ENCODE measurements around the gene ANKRD62. TPM values are rescaled to one million over a fixed set of nuclear protein-coding genes. Genes with fewer than 3 reads are reported as not detected.

The ANKRD62 gene
- not detected for total RNA-seq

GRCh38 chr18:12093520-12094257 lies at the start of gene ANKRD62:
TSS of gene ANKRD62 (plus strand) at chr18:12093843. CDS start at chr18:12094018, 175 bp downstream.
- no peaks in the 10 kb centered on the region for H3K36me3 Mint-ChIP-seq
- peaks cover 5 to 16% of the 10 kb centered on the region in 2 donors for H3K27me3 Mint-ChIP-seq
- DNase-seq (ENCODE audit: low spot score) (no peak), ATAC-seq (no peak)
- H3K27ac Mint-ChIP-seq: no peak within 1 kb of the TSS
- H3K4me3 Mint-ChIP-seq: no peak within 1 kb of the TSS
- no peaks in the 10 kb centered on the region for H3K9me3 Mint-ChIP-seq
- H3K4me1 Mint-ChIP-seq (ENCODE audit: low read depth in 2 of 2): peaks cover 0 to 7% of the 10 kb centered on the region in 2 donors

GRCh38 chr18:12044591-12044990 lies 49.1 kb upstream of the ANKRD62 start:
- Mint-ChIP-seq H3K27ac (no peak overlapping the region), H3K27me3 (peaks cover 15 to 17% of the 10 kb centered on the region in 2 donors), H3K4me1 (ENCODE audit: low read depth in 2 of 2) (no peaks in the 10 kb centered on the region), H3K36me3 (no peaks in the 10 kb centered on the region), H3K4me3 (no peak overlapping the region), H3K9me3 (no peaks in the 10 kb centered on the region)
- DNase-seq (ENCODE audit: low spot score): no peak
- no peak for ATAC-seq

DNA sequence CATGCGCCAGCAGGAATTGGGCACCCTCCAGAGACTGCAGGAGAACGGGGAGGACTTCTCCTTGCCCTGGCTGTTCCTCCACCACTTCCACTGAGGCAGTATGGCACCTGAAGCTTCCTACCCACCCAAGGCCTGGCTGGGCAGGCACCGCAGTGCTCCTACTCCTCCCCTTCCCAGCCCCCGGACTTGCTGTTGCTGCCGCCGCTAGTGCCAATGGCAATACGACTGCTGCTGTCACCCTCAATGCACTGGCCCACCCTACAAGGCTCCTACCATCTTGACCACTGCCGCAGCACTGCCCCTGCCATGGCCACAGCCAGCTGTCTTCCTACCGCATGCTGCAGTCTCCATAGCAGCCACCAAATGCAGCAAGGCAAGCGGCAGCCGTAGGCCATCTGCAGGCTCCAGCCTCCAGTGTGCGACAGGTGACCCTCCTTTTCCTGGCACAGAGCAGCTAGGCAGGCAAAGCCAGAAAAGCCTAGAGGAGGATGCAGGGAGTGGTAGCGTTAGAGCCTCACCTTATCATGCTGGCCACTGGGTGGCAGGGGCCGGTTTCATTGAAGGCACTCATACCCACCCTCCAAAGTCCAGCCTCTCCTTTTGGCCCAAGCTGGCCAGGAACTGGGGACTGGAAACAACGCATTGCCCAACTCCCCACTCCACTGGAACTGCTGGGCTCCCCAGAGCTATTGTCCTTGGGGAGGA lies 47.4 kb upstream of the ANKRD62 start:
- Mint-ChIP-seq H3K4me1 (ENCODE audit: low read depth in 2 of 2) (no peaks in the 10 kb centered on the region), H3K9me3 (no peaks in the 10 kb centered on the region), H3K27ac (no peak overlapping the region), H3K36me3 (no peaks in the 10 kb centered on the region), H3K4me3 (no peak overlapping the region), H3K27me3 (peaks cover 10 to 11% of the 10 kb centered on the region in 2 donors)
- DNase-seq (ENCODE audit: low spot score) (no peak), ATAC-seq (no peak)

DNA sequence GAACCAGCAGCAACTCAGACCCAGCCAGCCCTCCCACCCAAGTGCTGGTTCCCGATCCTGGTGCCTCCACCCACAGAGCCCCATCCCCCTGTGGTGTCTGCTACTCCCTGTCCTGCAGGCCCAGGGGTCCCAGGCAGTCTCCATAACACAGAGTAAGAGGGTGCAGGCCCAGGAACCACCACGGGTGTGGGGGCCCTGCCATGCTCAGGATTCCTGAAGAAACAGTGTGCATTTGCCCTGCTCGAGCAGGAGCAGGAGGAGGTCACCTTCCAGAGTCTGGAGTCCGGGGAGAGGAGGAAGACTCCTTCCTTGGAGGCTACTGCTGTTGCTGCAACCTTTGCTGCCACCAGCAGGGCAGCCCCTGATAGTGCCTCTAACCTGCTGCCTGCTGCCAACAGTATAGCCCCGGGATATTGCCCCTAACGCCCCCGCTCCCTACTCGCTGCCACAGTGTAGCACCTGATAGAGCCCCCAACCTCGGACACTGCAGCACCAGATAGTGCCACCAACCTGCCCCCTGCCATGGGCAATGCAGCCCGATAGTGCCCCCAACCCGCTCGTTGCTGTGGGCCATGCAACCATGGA lies 46.8 kb upstream of the ANKRD62 start:
- no peak for DNase-seq (ENCODE audit: low spot score)
- no peaks in the 10 kb centered on the region for H3K36me3 Mint-ChIP-seq
- peaks cover 11 to 16% of the 10 kb centered on the region in 2 donors for H3K27me3 Mint-ChIP-seq
- no peak overlapping the region for H3K4me3 Mint-ChIP-seq
- ATAC-seq: peak in 1 of 2 donors; percentile 17
- H3K9me3 Mint-ChIP-seq: no peaks in the 10 kb centered on the region
- H3K27ac Mint-ChIP-seq: no peak overlapping the region
- H3K4me1 Mint-ChIP-seq (ENCODE audit: low read depth in 2 of 2): no peaks in the 10 kb centered on the region

DNA sequence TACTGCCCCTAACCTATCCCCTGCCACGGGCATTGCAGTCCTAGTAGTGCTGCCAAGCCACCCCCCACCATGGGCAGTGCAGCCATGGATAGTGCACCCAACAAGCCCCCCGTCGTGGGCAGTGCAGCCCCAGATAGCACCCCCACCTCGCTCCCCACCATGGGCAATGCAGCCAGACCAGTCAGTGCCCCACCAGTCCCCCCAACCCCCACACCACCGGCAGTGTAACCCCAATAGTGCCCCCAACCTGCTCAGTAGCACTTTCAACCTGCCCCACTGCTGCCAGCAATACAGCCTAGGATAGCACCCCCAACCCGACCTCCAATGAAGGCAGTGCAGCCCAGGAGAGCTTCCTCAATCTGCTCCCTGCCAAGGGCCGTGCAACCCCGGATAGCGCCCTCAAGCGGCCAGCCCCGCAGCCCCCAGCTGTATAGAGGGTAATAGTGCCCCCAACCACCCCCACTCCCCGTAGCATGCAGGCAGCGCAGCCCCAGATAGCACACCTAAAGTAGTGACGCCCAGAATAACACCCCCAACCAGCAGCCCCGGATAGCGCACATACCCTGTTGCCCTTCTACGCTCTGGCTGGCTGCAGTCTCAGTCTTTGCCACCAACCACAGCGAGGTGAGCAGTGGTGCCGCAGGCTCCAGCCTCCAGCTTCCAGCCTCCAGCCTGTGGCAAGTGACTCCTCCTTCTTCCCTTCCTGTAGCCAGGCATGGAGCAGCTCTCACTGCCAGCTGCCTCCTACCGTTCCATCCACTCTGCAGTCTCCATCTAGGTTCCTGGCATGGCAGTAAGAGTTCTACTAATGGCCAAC lies 45.4 kb upstream of the ANKRD62 start:
- Mint-ChIP-seq H3K4me3 (no peak overlapping the region), H3K36me3 (no peaks in the 10 kb centered on the region), H3K9me3 (no peaks in the 10 kb centered on the region), H3K27ac (no peak overlapping the region), H3K27me3 (peaks cover 19 to 30% of the 10 kb centered on the region in 2 donors), H3K4me1 (ENCODE audit: low read depth in 2 of 2) (no peaks in the 10 kb centered on the region)
- DNase-seq (ENCODE audit: low spot score): no peak
- ATAC-seq: peak; percentile 17 to 20

GRCh38 chr18:12048827-12049175 lies 44.8 kb upstream of the ANKRD62 start:
- no peak overlapping the region for H3K27ac Mint-ChIP-seq

GRCh38 chr18:12049978-12050811 lies 43.4 kb upstream of the ANKRD62 start:
- no peak overlapping the region for H3K4me3 Mint-ChIP-seq
- peaks cover 25 to 40% of the 10 kb centered on the region in 2 donors for H3K27me3 Mint-ChIP-seq
- H3K27ac Mint-ChIP-seq: no peak overlapping the region
- H3K9me3 Mint-ChIP-seq: no peaks in the 10 kb centered on the region
- H3K36me3 Mint-ChIP-seq: no peaks in the 10 kb centered on the region
- DNase-seq (ENCODE audit: low spot score) (no peak), ATAC-seq (no peak)
- no peaks in the 10 kb centered on the region for H3K4me1 Mint-ChIP-seq (ENCODE audit: low read depth in 2 of 2)

More at GRCh38 chr18:12048827-12049175, 44.8 kb upstream of the ANKRD62 start:
- DNase-seq (ENCODE audit: low spot score): no peak
- Mint-ChIP-seq H3K27me3 (peaks cover 21 to 34% of the 10 kb centered on the region in 2 donors), H3K4me1 (ENCODE audit: low read depth in 2 of 2) (no peaks in the 10 kb centered on the region), H3K36me3 (no peaks in the 10 kb centered on the region), H3K9me3 (no peaks in the 10 kb centered on the region), H3K4me3 (no peak overlapping the region)
- no peak for ATAC-seq

- ATAC-seq: no peak
- Mint-ChIP-seq H3K4me1 (ENCODE audit: low read depth in 2 of 2) (no peaks in the 10 kb centered on the region), H3K36me3 (no peaks in the 10 kb centered on the region)
Observed at GRCh38 chr18:12052866-12053265, 40.8 kb upstream of the ANKRD62 start.

DNA sequence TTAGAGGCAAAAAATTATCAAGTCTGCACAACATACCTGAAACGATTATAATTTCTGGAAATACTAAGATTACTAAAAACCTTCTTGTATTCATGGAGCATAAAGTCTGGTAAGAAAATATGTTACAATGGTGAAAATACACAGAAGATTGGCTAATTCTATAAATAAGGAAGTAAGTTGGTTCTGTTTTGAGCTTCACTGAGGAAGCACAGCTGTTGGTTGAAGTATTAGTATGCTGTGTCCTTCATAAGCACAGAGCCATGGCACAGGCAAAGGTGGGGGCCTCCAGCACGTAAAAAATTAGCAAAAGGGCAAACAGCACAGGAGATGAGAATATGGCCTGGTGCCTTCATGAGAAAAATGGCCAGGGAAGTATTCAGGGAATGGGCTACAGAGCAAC lies 40.4 kb upstream of the ANKRD62 start:
- DNase-seq (ENCODE audit: low spot score) (no peak), ATAC-seq (no peak)
- no peak overlapping the region for H3K4me3 Mint-ChIP-seq
- no peak overlapping the region for H3K27ac Mint-ChIP-seq
- peaks cover 25 to 40% of the 10 kb centered on the region in 2 donors for H3K27me3 Mint-ChIP-seq
- H3K36me3 Mint-ChIP-seq: no peaks in the 10 kb centered on the region
- H3K9me3 Mint-ChIP-seq: no peaks in the 10 kb centered on the region
- no peaks in the 10 kb centered on the region for H3K4me1 Mint-ChIP-seq (ENCODE audit: low read depth in 2 of 2)

More at GRCh38 chr18:12052866-12053265, 40.8 kb upstream of the ANKRD62 start:
- no peak for DNase-seq (ENCODE audit: low spot score)
- Mint-ChIP-seq H3K9me3 (no peaks in the 10 kb centered on the region), H3K4me3 (no peak overlapping the region), H3K27ac (no peak overlapping the region), H3K27me3 (peaks cover 25 to 40% of the 10 kb centered on the region in 2 donors)

GRCh38 chr18:12056034-12056883 lies 37.4 kb upstream of the ANKRD62 start:
- no peaks in the 10 kb centered on the region for H3K4me1 Mint-ChIP-seq (ENCODE audit: low read depth in 2 of 2)
- no peaks in the 10 kb centered on the region for H3K9me3 Mint-ChIP-seq
- no peak overlapping the region for H3K27ac Mint-ChIP-seq
- no peak overlapping the region for H3K4me3 Mint-ChIP-seq
- peaks cover 17 to 29% of the 10 kb centered on the region in 2 donors for H3K27me3 Mint-ChIP-seq
- H3K36me3 Mint-ChIP-seq: no peaks in the 10 kb centered on the region
- no peak for DNase-seq (ENCODE audit: low spot score)
- peak; percentile 21 to 46 for ATAC-seq

DNA sequence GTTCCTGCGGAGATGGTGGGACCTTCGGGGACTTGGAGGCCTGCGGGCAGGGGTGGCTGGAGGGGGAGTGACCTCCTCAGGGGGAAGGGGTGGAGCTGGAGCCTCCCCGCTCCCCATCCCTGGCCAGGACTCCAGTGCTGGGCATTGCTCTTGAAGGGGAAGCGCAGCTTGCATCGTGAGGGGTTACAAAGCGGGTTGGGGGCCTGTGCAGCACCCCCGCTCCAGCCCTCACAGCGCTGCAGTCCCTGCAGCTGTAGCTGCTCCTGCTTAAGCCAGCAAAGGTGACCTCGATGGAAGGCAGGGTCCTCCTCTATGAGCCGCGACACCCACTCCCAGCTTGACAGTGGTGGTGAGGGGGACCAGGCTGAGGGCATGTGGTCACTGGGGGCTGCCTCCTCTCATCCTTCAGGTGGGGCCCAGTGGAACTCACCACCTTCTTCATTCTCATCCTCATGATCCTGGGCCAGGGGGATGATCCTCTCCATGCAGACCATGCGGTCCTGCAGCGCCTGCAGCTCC lies 36.7 kb upstream of the ANKRD62 start:
- no peaks in the 10 kb centered on the region for H3K4me1 Mint-ChIP-seq (ENCODE audit: low read depth in 2 of 2)
- H3K27me3 Mint-ChIP-seq: peaks cover 13 to 23% of the 10 kb centered on the region in 2 donors
- H3K9me3 Mint-ChIP-seq: no peaks in the 10 kb centered on the region
- H3K36me3 Mint-ChIP-seq: no peaks in the 10 kb centered on the region
- DNase-seq (ENCODE audit: low spot score) (no peak), ATAC-seq (peak in 1 of 2 donors; percentile 25)
- H3K4me3 Mint-ChIP-seq: no peak overlapping the region
- no peak overlapping the region for H3K27ac Mint-ChIP-seq

DNA sequence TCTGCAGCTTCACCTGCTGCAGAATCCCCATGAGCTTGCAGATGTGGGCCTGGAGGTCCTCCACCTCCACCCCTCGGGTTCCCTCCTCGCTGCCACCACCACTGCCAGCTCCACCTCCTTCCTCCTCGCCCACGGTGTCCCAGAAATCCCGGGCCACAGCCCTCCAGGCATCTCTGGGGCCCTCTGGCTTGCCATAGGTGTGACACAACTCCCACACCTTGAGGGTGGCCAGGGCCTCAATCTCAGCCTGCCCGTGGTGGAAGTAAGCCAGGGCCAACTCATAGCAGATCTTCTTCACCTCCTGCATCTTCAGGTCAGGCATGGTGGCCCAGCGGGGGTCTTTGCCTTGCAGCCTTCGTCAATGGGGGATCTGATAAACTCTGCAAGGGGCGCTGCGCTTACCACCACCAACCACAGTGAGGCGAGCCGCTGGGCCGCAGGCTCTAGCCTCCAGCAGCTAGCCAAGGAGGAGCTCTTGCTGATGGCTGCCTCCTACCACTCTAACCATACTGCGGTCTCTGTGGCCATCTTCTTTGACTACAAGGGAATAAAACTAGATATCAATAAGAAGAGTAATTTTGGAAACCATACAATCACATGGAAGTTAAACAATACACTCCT lies 36.1 kb upstream of the ANKRD62 start:
- H3K36me3 Mint-ChIP-seq: no peaks in the 10 kb centered on the region
- ATAC-seq: peak in 1 of 2 donors; percentile 4
- DNase-seq (ENCODE audit: low spot score): no peak
- no peaks in the 10 kb centered on the region for H3K9me3 Mint-ChIP-seq
- no peak overlapping the region for H3K4me3 Mint-ChIP-seq
- H3K4me1 Mint-ChIP-seq (ENCODE audit: low read depth in 2 of 2): no peaks in the 10 kb centered on the region
- peaks cover 10 to 17% of the 10 kb centered on the region in 2 donors for H3K27me3 Mint-ChIP-seq
- no peak overlapping the region for H3K27ac Mint-ChIP-seq

All from natural killer cell treated with Interleukin-12 subunit alpha and Interleukin-12 subunit beta and Interleukin-15 and Interleukin-18, amount 100 ng/mL, for 72 hours (primary cell).